ENCODE data around the gene EDNRA.
A peak's percentile ranks its signal among the peaks of the same experiment; 100 is the strongest.

The EDNRA gene

DNA sequence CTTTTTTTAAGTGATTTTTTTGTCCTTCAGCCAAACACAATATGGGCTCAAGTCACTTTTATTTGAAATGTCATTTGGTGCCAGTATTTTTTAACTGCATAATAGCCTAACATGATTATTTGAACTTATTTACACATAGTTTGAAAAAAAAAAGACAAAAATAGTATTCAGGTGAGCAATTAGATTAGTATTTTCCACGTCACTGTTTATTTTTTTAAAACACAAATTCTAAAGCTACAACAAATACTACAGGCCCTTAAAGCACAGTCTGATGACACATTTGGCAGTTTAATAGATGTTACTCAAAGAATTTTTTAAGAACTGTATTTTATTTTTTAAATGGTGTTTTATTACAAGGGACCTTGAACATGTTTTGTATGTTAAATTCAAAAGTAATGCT is 62.1 kb downstream of the EDNRA start:
- no peak for DNase-seq

DNA sequence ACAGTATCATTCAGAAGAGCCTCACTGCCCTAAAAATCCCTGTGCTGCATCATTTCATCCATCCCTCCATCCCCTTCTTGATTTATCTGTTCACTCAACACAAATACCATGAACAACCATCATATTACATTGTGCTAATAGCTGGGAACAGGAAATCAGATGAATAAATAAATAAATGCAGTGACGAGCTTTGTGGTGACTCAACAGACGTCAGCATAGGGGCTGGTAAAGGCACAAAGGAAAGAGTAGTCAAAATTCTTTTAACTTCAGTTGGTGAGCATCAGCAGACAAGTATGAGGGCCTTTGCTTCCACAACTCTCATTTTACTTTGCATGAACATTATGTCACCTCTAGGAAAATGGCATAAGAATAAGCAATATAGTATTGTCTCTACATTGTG is 65.5 kb downstream of the EDNRA start:
- no peak for DNase-seq

DNA sequence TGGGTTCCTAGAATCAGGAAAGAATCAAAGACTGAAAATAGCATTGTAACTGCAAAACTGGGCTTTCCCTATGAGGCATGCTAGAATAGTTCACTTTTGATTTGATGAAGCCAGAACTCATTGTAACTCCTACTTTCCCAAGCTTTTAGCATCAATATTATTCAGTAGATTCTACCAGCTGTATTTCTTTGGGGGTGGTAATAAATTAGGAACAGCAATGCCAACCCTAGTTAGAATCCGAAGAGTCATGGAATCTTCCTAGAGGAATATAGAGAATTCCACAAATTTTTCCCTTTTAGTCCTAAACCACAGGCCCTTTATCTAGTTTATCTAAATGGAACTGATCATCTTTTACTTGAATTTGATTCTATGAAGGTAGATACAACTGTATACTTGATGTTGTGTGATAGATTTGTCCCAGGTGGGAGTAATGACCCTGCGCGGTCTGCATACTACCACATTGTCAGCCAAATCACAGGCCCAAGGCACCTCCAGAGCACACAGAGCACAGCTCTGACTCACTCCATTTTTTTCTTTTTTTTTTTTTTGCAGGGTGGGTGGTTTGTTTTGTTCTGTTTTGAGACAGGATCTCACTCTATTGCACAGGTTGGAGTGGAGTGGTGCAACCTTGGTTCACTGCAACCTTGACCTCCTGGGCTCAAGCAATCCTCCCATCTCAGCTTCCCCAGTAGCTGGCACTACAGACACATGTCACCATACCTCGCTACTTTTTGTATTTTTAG is 66.6 kb downstream of the EDNRA start:
- DNase-seq = no peak

GRCh38 chr4:147548256-147548655 is 67.4 kb downstream of the EDNRA start:
- DNase-seq = no peak

DNA sequence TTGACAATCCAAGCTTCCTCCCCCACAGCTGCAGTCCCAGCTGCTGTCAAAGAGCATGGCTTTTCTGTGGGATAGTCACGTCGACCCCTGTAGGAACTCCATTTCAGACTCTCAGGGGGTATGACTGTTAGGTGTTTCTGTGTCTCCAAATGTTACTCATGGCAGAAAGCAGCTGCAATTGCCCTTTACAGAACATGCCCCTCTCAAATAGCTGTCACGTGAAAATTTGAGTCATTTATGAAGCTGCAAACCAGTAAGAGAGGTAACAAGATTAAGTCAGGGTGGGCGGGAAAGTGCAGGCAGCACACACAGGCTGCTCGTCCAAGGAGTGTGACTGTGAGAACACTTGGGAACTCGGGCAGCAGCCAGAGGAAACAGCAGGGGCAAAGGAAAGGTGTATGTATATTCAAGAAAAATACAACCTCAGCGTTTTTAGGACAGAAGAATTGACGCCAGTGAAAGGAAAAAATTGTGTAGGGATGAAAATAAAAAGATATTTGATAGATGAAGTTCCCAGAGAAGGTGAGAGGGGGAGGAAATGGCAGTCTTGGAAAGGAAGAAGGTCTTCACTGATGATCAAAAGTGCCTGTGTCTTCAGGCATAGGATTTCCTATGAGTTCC is 69.8 kb downstream of the EDNRA start:
- no peak for DNase-seq

GRCh38 chr4:147560625-147561024 is 79.7 kb downstream of the EDNRA start:
- no peak for DNase-seq

GRCh38 chr4:147566762-147567161 is 85.9 kb downstream of the EDNRA start:
- DNase-seq = no peak

DNA sequence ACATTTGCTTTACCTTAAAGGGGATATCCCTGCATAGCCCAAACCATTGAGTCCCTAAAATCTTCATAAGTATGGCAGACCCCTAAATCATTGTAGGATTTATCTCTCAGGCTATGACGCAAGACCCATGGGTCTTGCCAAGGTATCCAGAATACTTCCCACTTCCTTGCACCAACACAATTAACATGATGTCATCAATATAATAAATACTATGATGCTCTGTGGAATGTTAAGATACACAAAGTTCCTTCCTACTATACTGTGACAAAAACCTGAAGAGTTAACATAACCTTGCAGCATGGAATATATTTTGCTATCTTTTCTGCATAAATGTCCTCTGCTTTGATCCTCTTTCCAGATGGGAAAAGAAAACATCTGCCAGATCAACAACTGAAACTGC is 86.4 kb downstream of the EDNRA start:
- DNase-seq = no peak

DNA sequence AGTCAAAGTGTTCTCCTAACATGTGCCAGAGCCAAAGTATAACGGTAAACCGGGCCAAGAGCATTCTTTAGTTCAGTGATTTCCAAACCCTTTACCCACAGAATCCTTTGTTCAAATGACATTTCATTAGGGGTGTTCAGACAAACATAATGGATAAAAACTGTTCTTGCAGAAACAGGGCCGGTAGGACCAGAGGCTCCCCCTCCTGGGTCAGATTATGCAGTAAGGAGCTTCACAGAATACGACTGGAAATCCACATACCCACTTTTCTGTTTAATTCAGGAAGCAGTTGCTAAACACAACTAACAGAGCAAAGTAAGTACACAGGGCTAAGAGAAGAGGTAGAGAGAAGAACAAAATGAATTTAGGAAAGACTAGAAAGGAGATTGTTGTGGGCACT is 89.7 kb downstream of the EDNRA start:
- DNase-seq = no peak

DNA sequence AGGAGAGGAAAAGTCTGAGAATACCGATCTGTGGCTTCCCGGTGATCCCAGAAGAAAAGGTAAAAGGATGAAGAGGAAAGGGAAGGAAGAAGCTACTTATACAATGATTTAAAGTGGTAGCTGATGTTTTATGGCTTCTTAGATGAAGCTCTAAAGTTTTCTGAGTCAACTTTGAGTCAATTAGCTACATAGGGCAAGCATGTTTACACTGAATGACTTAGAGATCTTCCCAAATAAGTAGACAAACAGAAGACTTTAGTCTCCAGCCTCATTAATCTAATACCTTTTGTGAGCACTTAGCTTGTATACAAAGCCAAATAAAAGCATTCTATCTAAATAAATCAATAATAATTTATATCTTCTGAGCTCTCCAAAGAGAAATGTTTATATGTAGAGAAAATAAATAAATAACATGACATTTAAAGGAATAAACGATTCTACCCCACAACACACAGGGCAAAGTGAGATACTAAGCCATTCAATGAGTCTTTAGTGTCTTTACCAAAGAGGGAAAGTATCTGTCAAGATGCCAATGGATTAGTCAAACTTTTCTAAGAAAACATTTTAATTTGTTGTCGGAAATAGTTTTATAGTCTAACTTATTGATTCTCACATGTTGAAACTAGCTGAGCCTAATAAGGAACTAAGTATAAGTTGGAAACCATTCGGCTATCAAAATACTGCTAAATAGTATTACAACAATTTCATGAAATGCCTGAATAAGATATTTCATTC is 90.3 kb downstream of the EDNRA start:
- DNase-seq = no peak

- DNase-seq = no peak
These were observed 95.2 kb downstream of the EDNRA start for GRCh38 chr4:147576084-147576483.

DNA sequence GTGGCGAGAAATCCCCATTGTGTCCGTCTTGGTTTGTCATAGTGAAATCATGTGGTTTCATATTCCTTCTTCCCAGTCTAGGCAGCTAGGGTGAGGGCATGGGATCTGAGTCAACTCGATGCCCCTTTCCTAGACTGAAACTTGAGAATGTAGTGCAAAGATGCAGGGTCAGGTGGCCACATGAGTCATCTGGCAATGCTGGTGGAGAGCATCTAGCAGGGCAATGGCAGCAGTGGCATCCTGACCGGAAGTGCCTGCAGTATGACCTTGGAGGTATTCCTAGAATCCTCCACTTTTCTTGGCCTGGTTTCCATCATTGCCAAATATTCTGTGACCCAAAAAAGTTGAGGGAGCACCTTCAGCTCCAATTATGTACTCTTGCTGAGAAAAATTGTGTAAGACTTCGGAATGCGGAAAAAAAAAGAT is 97.2 kb downstream of the EDNRA start:
- no peak for DNase-seq

- DNase-seq = no peak
These were observed 97.7 kb downstream of the EDNRA start for GRCh38 chr4:147578593-147578992.

- no peak for DNase-seq
These were observed 99.5 kb downstream of the EDNRA start for GRCh38 chr4:147580396-147580795.

DNA sequence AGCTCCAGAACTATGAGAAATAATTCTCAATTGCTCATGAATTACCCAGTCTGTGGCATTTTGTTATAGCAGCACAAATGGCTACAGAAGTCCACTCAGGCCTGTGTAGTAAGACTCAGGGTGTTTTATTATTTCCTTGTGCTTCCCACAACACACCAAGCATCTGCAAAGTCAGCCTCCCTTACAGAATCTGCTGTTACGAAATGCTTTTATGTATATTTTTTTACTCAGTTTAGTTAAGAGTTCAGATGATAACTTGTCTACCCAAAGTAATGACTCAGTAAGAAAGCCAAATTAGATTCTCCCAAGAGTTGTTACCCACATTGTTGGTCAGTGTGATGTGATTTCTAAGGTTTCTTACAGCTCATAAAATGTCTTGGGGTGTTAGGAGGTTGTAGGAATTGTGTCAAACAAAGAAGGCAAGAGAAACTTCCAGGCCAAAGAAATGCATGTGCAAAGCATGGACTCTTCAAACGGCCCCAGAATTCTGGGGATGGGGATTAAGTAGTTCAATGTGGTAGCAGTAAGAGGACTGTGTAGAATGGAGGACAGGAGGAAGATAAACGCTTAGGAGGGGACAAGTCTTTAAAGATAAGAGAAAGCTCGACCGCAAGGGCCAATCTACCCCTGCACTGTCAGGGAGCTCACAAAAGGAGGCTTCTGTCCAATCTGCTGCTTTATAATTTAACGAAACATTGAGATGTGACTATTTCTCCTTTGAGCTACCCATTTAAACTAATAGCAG is 100.9 kb downstream of the EDNRA start:
- DNase-seq = no peak

- DNase-seq = no peak
These were observed 101.6 kb downstream of the EDNRA start for GRCh38 chr4:147582386-147583060.

DNA sequence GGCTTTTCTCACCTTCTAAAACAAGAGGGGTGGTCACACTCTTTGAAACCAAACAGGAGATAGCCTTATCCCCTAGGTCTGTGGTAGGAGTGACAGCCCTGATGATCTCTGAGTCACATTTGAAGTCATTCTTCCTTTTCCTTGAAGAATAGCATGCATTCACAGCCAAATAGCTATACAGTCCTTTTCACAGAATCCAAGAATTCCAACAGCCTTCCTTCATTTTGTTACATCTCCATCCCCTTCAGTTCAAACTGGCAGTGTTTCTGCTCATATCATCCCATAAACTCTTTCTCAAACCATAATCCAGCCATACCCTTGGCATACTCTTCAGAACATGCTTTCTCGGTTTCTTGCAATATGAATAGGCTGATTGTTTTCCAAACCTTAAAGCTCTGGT is 103.0 kb downstream of the EDNRA start:
- DNase-seq = no peak

GRCh38 chr4:147586032-147586431 is 105.1 kb downstream of the EDNRA start:
- no peak for DNase-seq

GRCh38 chr4:147586637-147587036 is 105.7 kb downstream of the EDNRA start:
- no peak for DNase-seq

- no peak for DNase-seq
These were observed 106.1 kb downstream of the EDNRA start for GRCh38 chr4:147587041-147587440.

DNA sequence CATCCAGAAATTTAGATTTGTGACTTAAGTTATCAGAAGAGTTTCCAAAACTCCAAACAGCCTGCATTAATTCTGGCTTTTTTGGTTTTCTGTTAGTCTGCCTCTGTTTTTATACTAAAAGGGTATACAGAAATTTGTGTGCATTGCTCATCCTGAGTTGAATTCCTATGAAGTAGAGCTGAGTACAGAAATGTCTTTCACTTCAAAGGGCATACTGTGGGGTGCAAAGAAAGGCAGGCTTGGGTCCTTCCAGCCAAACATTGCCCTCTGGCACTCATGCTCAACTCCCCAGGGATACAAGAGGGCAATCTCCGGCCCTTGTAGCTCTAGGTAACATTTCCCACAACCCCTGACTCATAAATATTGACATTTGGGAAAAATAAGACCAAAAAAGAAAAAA is 108.7 kb downstream of the EDNRA start:
- DNase-seq = no peak

GRCh38 chr4:147590249-147590920 is 109.5 kb downstream of the EDNRA start:
- peak; percentile 69 for DNase-seq

All from activated CD8-positive, alpha-beta memory T cell treated with anti-CD3 and anti-CD28 coated beads for 24 hours (primary cell).